ENCODE data around the gene CHST11.

DNA sequence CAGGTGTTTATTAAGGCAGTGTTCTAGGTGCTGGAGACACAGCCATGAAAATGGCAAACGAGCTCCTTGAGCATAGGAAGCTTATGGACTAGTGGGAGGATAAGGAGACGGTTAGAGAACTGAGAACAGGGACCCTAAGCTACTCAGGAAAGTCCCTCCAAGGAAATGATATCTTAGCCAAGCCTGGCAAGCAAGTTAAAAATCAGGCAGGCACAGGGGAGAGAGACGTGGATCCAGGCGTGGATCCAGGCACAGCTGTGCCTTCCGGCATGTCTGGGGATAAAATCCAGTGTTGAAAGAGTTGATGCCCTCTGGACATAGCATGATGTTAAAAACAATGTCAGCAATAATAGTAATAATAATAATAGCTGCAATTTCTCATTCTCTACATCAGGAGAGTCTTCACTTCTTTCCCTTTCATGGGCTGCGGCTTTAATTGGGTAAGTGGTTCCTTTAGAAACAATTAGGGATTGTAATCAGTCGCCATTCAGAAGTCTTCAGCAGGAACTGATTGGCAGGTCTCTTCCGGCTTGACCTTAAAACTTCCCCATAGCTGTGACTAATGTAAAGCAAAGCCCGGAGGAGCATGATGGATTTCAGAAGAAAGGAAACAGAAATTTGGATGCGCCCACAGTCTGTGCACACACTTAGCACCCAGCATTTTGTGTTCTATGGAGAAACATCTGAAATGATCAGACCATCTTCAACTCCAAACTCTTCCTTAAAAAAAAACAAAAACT is 271.1 kb downstream of the CHST11 start:
- TF ChIP-seq, protein P1, sequence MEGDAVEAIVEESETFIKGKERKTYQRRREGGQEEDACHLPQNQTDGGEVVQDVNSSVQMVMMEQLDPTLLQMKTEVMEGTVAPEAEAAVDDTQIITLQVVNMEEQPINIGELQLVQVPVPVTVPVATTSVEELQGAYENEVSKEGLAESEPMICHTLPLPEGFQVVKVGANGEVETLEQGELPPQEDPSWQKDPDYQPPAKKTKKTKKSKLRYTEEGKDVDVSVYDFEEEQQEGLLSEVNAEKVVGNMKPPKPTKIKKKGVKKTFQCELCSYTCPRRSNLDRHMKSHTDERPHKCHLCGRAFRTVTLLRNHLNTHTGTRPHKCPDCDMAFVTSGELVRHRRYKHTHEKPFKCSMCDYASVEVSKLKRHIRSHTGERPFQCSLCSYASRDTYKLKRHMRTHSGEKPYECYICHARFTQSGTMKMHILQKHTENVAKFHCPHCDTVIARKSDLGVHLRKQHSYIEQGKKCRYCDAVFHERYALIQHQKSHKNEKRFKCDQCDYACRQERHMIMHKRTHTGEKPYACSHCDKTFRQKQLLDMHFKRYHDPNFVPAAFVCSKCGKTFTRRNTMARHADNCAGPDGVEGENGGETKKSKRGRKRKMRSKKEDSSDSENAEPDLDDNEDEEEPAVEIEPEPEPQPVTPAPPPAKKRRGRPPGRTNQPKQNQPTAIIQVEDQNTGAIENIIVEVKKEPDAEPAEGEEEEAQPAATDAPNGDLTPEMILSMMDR (IDR thresholded peaks at IDR 0.05) = no peak
- no peak for TF ChIP-seq POLR2A (IDR thresholded peaks at IDR 0.05)

Data from ovary (tissue), 3 donors.